SK-N-MC (cell line): ENCODE data around the gene TMEM59.
"Not testable (repeated sequence)": the region's sequence is repeated elsewhere in the genome, so short reads cannot be mapped to it uniquely, and the experiment has no call there.

Source experiments
- EZH2 ChIP-seq: fragments of 200-600 bp; sonication (generic); IDR thresholded peaks from one replicate; pipeline ENCODE4 v1.6.1; 2017; ENCODE audit warnings: antibody characterized with exemption
- POLR2AphosphoS5 ChIP-seq: IDR thresholded peaks from 2 replicates; pipeline ENCODE4 v1.6.1; 2012; ENCODE audit warnings: mild to moderate bottlenecking, low read depth, low read length, borderline replicate concordance

- not testable (repeated sequence) for TF ChIP-seq POLR2AphosphoS5, EZH2
These were observed 41.7 kb upstream of the TMEM59 start for GRCh38 chr1:54094730-54095105.
